AG10803 (cell line): ENCODE results near the gene LRP5.

Experiments
- DNase-seq: peaks from one replicate; pipeline ENCODE4 v3.0.0; 2010; ENCODE audit warnings: low read depth
- H3K4me3 ChIP-seq: 2 replicates; pipeline ENCODE4 v1.5.1; 2011; ENCODE audit warnings: mild to moderate bottlenecking, low read length, control low read depth
- CTCF ChIP-seq: conservative IDR thresholded peaks from 2 replicates; pipeline ENCODE4 v1.5.1; 2011; ENCODE audit warnings: mild to moderate bottlenecking, low read length, control low read depth, inconsistent platforms

LRP5 gene

GRCh38 chr11:68345776-68346461 lies 33.5 kb downstream of the LRP5 start:
- H3K4me3 ChIP-seq = no peak overlapping the region
- TF ChIP-seq CTCF = no peak
- no peak for DNase-seq

GRCh38 chr11:68346462-68346790 lies 34.0 kb downstream of the LRP5 start:
- no peak for TF ChIP-seq CTCF
- no peak overlapping the region for H3K4me3 ChIP-seq
- no peak for DNase-seq

- TF ChIP-seq CTCF = no peak
Observed at GRCh38 chr11:68347345-68347744, 35.0 kb downstream of the LRP5 start.

GRCh38 chr11:68347841-68348240 lies 35.5 kb downstream of the LRP5 start:
- H3K4me3 ChIP-seq = no peak overlapping the region
- TF ChIP-seq CTCF = no peak
- DNase-seq = no peak

More at GRCh38 chr11:68347345-68347744, 35.0 kb downstream of the LRP5 start:
- no peak overlapping the region for H3K4me3 ChIP-seq
- DNase-seq = no peak

GRCh38 chr11:68349461-68350249 lies 37.3 kb downstream of the LRP5 start:
- H3K4me3 ChIP-seq = no peak overlapping the region
- no peak for DNase-seq
- TF ChIP-seq CTCF = no peak

- TF ChIP-seq CTCF = no peak
- DNase-seq = no peak
- H3K4me3 ChIP-seq = no peak overlapping the region
Observed at GRCh38 chr11:68350759-68351449, 38.5 kb downstream of the LRP5 start.
